NCI-H2227 (cell line): ENCODE data around the gene ANHX.
"Not testable (repeated sequence)": the region's sequence is repeated elsewhere in the genome, so short reads cannot be mapped to it uniquely, and the experiment has no call there.

Experiments used
- DNase-seq: peaks from one replicate; lab custom pipeline; 2025; ENCODE audit not compliant: unreplicated experiment; lab: John Stamatoyannopoulos, UW

Gene ANHX

DNA sequence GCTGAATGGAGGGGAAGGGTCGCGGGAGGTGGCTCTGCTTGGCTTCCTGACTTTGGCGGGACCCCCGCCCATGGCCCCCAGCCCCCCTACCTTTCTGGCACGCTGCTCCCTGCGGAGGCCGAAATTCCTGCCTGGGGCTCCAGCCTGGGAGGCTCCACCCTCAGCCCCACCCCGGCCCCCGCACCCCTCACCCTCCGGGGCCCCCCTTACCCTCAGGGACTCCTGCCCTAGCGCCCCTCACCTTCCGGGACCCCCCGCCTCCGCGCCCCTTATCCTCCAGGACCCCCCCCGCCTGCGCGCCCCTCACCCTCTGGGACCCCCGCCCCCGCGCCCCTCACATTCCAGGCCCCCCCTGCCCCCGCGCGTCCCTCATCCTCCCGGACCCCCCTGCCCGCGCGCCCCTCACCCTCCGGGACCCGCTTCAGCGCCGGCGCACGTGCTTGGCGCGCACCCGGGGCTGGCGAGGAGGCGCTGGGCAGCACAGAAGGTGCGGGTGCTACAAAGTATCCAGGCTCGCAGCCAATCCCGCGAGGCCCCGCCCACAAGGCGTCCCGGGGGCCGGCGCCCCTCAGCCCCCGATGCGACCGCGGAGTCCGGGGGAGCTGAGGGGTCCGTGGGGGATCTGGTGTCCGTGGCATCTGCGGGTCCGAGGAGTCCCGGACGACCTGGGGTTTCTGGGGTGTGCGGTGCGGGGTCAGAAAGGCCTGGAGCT, at the start of gene ANHX:
Gene ANHX (minus strand): TSS at position 477 of the 712 bp plus-strand sequence. CDS start 1,521 bp downstream, outside the sequence.
- no peak for DNase-seq

GRCh38 chr12:133264668-133265067, 29.0 kb upstream of the ANHX start:
- DNase-seq: not testable (repeated sequence)

- DNase-seq: no peak
These were observed 28.5 kb upstream of the ANHX start for GRCh38 chr12:133264173-133264572.

GRCh38 chr12:133256321-133256720, 20.6 kb upstream of the ANHX start:
- no peak for DNase-seq

DNA sequence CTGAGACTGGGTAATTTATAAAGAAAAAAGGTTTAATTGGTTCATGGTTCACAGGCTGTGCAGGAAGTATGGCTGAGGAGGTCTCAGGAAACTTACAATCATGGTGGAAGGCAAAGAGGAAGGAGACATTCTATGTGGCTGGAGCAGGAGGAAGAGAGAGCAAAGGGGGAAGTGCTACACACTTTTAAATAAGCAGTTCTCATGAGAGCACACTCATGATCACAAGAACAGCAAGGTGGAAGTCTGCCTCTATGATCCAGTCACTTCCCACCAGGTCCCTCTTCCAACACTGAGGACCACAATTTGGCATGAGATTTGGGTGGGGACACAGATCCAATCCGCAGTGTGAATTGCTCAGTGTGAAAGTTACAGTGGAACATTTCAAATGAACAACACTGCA, 20.2 kb upstream of the ANHX start:
- not testable (repeated sequence) for DNase-seq

DNA sequence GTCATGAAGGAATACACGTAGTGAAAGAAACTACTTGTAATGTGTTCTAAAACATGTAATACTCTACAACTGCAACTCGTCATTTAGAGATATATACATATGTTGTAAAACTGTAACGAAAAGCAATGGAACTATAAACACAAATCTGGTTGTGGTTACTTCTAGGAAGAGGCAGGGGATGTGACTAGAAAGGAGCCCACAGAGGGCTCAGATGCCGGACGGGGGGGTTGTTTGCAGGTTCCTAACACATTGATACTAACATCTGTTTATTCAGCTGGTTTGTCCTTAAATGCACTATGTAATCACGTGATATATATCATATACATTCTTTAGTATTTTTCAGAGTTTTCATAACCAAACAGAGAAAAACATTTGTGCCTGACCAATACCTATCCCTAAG, 16.1 kb upstream of the ANHX start:
- no peak for DNase-seq

- no peak for DNase-seq
These were observed 879 bp upstream of the ANHX start for GRCh38 chr12:133236556-133236955.

DNA sequence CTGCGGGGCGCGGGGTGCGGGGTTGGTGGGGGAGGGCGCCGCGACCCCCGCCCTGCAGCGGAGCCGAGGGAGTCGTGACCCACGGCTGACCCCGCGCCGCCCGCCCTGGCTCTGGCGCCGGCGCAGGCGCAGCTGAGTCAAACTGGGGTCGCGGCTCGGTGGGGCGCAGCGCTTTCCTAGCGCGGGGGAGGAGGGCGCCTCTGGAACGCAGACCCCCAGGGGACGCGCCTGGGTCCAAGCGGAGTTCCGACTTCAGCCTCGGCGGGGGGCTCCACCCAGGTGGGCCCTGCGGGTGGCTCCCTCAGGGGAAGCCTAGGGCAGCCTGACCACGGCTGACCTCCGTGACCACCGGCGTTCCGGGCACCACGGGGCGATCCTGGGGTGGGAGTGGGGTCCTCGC, 467 bp upstream of the ANHX start:
- no peak for DNase-seq

- DNase-seq: no peak
These were observed 706 bp downstream of the ANHX start for GRCh38 chr12:133234971-133235370.

DNA sequence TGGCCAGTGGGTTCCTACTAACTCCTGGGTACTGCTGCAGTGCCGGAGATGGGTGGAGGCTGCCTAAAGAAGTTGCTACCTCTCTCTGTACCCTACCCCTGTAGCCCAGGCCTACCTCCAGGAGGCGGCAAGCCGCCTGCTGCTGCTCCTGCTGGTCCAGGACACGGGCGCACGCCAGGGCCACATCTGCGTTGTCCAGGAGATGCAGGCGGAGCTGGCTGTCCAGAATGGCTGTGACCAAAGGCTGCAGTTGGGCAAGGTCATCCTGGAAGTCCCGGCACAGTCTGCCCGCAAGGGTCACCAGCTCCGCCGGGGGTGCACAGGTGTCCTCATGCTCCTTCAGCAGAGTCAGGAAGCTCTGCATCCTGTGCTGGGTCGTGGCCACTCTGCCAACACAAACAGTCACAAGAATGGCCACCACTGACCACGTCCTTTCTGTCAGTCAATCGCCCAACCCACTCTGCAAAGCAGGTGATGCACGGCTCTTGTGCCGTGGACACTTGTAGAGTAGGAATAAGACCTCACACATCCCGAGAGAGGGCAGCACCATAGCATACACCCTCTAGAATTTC, 1.6 kb downstream of the ANHX start:
- no peak for DNase-seq

DNA sequence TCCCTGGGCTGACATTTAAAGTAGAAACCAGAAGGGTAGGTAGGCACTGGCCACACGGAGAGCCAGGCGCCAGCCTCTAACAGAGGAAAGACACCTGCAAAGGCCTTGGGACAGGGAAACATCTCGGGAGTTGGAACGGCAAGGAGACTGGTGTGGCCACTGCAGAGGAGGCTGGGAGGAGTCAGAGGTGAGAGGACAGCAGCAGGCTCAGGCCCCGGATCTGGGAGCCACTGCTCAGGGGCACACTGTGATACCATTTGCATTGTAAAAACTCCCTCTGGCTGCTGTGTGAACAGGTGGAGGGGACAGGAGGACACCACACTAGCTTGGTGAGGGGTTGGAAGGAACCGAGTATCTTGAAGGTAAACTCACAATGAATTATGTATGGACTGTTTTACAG, 2.7 kb downstream of the ANHX start:
- DNase-seq: no peak

- no peak for DNase-seq
These were observed 4.7 kb downstream of the ANHX start for GRCh38 chr12:133231001-133231400.

GRCh38 chr12:133227281-133227852, 8.3 kb downstream of the ANHX start:
- DNase-seq: no peak

DNA sequence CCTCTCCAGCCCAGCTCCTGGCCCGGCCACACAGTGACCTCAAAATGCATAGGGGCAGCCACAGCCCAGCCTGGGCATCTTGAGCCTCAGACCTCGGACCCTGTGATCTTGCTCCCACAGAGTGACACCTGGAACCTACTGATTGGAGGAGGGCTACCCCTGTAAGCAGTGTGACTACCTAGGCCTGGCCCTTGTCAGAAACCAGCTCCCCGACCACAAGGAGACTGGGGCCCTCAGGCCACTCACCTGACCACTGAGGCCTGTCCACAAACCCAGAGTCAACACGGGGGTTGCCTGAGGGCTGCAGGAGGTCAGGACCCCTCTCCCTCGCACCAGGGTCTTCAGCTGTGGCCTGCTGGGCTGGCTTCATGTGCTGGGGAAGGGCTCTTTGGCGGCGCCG, 9.0 kb downstream of the ANHX start:
- no peak for DNase-seq

DNA sequence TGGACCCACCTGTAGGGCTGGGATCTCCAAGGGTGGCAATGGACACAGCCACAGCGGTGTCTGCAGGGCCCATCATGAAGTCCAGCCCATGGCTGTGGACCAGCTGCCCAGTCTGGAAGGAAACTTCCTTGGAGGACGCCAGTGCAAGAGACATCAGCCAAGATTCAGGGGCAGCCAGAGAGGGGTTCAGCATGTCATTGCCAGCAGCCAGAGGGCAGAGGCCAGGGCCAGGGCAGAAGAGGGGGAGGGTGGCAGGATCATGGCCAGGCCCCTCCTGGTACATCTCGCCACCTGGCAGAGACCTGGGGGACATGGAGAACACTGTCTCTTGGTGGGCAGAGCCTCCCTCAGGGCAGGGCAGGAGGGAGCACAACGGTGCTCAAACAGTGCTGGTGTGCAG, 10.2 kb downstream of the ANHX start:
- DNase-seq: no peak

DNA sequence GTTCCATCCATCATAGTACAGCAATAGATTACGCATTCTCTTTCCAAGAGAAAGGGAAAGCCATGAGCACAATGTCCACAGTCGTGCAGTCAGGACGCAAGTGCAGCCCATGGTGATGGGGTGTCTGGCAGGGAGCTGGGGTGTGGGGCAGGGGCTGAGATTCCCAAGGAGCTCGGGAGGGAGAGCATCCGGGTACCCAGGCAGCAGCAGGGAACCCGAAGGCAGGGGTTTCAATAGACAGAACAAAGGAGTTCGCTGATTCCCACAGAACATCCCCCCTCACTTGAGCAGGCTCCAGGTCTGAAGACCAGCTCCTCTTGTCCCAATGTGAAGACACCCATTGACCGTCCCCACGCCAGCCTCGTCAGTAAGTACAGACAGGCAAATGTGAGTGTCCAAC, 13.5 kb downstream of the ANHX start:
- DNase-seq: no peak

DNA sequence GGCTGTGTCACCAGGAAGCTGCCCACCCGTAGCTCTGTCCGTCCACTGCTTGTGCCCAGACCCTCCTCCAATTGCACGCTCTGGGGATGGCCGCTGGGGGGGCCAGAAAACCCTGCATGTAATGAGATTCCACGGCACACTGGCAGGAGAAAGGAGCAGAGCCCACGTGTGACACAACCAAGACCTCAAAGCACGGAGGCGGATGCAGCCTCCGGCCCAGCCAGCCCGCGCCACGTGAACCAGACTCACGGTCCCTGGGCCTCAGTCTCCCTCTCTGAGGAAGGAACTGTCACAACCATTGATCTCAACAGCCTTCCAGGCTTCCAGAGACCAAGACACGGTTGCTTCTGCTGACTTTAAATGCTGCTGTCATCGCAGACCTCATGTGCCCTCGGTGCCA, 14.4 kb downstream of the ANHX start:
- no peak for DNase-seq

DNA sequence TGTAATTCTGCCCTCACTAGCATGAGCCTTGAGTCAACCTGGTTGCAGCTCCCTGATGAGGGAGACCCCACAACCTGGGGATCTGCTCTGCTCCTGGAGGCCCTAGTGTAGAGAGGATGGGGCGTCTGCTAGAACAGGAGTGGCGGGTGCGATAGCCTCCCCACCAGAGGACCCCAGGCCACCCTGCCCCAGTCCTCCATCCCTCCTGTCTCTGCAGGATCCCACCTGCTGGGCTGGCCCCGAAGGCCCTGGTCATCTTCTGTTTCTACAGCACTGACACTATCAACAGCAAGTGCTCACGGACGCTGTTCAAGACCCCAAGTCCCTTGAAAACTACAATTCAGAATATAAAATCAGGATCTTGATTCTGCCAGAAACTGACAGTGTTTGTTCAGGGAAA, 15.2 kb downstream of the ANHX start:
- DNase-seq: no peak

GRCh38 chr12:133217219-133217618, 18.5 kb downstream of the ANHX start:
- DNase-seq: no peak

DNA sequence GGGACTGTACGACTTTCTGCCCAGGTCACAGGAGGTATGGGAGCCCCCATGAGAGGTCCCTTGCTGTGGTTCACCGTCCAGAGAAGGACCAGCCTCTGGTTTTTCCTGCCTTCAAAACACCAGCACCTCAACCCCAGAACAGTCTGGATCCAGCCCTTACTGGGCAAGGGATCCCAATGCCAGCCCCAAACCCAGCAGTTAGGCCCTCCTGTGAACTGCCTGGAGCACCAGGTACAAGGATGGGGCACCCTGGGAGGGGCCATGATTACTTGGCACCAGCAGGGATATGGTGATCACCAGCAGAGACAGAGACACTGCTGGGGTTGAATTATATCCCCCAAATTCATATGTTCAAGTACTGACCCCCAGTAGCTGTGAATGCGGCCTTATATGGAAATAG, 20.0 kb downstream of the ANHX start:
- DNase-seq: no peak

- DNase-seq: no peak
These were observed 29.3 kb downstream of the ANHX start for GRCh38 chr12:133206390-133206789.

DNA sequence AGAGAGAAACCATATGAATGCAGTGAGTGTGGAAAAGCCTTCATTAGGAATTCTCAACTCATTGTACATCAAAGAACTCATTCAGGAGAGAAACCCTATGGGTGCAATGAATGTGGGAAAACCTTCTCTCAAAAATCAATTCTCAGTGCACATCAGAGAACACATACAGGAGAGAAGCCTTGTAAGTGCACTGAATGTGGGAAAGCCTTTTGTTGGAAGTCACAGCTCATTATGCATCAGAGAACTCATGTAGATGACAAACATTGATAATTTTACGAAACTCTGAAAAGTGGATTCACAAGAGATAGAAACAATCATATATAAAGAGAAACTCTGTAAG, 31.4 kb downstream of the ANHX start:
- DNase-seq: no peak
